Measurements from ENCODE around the gene PTPRJ. TPM values are rescaled to one million over a fixed set of nuclear protein-coding genes. Genes with fewer than 3 reads are reported as not detected.

Gene PTPRJ
- total and polyA plus RNA-seq, 9 of the 15 experiments (the other 6 are each of a cell fraction or from before 2014, with no cell fraction given), result 0.56 to 10.7 (median 4.8) TPM

DNA sequence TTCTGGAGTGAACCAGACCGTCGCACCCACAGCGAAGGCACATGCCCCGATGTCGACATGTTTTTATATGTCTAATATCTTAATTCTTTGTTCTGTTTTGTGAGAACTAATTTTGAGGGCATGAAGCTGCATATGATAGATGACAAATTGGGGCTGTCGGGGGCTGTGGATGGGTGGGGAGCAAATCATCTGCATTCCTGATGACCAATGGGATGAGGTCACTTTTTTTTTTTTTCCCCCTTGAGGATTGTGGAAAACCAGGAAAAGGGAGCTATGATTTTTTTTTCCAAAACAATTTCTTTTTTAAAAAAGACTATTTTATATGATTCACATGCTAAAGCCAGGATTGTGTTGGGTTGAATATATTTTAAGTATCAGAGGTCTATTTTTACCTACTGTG lies 187.0 kb downstream of the PTPRJ start:
- Histone ChIP-seq H2AFZ (ENCODE audit: low read depth, low read length) (no peak overlapping the region), H3K9ac (ENCODE audit: insufficient read depth in 1 of 2, low read depth in 2 of 2, low read length in 2 of 2) (no peak overlapping the region), H3K36me3 (ENCODE audit: control insufficient read depth, insufficient read depth, low read length) (peaks cover 3% of the 10 kb centered on the region; the same call in 1 of the 3 replicates), H3K4me3 (no peak overlapping the region), H3K79me2 (ENCODE audit: control insufficient read depth, insufficient read depth, low read length) (no peaks in the 10 kb centered on the region), H3K4me2 (ENCODE audit: insufficient read depth, low read length) (no peak overlapping the region), H3K9me1 (ENCODE audit: control insufficient read depth, insufficient read depth, low read length) (no peaks in the 10 kb centered on the region), H3K9me3 (replicated peaks; ENCODE audit: control insufficient read depth, insufficient read depth, low read depth, low read length) (no peaks in the 10 kb centered on the region), H3K27ac (ENCODE audit: extremely low read depth, low read depth, low read length) (no peak overlapping the region), H4K20me1 (replicated peaks; ENCODE audit: control insufficient read depth, insufficient read depth, low read length) (no peaks in the 10 kb centered on the region), H3K4me1 (replicated peaks in 1 of 2; ENCODE audit: control insufficient read depth in 2 of 2, insufficient read depth in 2 of 2, low read length in 2 of 2) (no peaks in the 10 kb centered on the region; a peak in 2 of 5 replicates), H3K27me3 (ENCODE audit: control insufficient read depth in 2 of 2, insufficient read depth in 2 of 2, low read length in 2 of 2) (no peaks in the 10 kb centered on the region)
- FAIRE-seq (no peak), DNase-seq (ENCODE audit: extremely low read depth in 1 of 4, low spot score in 3 of 4) (no peak), ATAC-seq (no peak)
- ChIA-PET CTCF (ENCODE audit: low intra/inter-chr PET ratio) (no interaction called here), POLR2A (no interaction called here)
- TF ChIP-seq SMAD3 (CRISPR knock-in tag; conservative IDR thresholded peaks at IDR 0.05) (no peak), ZNF263 (CRISPR knock-in tag; IDR thresholded peaks at IDR 0.05; ENCODE audit: borderline replicate concordance) (no peak), ARID2 (IDR thresholded peaks at IDR 0.05) (no peak), HSF4 (CRISPR knock-in tag; IDR thresholded peaks at IDR 0.05; ENCODE audit: borderline replicate concordance) (no peak), ZBTB7A (IDR thresholded peaks at IDR 0.05; ENCODE audit: borderline replicate concordance, control insufficient read depth, low read depth, low read length) (no peak), TCFL5 (CRISPR knock-in tag; conservative IDR thresholded peaks at IDR 0.05) (no peak), ZNF408 (CRISPR knock-in tag; IDR thresholded peaks at IDR 0.05; ENCODE audit: low read depth) (no peak), ZNF644 (tag; IDR thresholded peaks at IDR 0.05; ENCODE audit: low read depth) (no peak), ZBTB8A (IDR thresholded peaks at IDR 0.05; ENCODE audit: partially characterized antibody) (no peak), RBM15 (IDR thresholded peaks at IDR 0.05; ENCODE audit: insufficient read depth, low read length) (no peak), CBFA2T2 (conservative IDR thresholded peaks at IDR 0.05) (no peak), ZNF282 (CRISPR knock-in tag; IDR thresholded peaks at IDR 0.05) (no peak), MCM2 (IDR thresholded peaks at IDR 0.05; ENCODE audit: low read depth) (no peak), DPF2 (IDR thresholded peaks at IDR 0.05) (no peak)
- TF ChIP-seq, protein P1, sequence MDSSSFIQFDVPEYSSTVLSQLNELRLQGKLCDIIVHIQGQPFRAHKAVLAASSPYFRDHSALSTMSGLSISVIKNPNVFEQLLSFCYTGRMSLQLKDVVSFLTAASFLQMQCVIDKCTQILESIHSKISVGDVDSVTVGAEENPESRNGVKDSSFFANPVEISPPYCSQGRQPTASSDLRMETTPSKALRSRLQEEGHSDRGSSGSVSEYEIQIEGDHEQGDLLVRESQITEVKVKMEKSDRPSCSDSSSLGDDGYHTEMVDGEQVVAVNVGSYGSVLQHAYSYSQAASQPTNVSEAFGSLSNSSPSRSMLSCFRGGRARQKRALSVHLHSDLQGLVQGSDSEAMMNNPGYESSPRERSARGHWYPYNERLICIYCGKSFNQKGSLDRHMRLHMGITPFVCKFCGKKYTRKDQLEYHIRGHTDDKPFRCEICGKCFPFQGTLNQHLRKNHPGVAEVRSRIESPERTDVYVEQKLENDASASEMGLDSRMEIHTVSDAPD (CRISPR knock-in tag; IDR thresholded peaks at IDR 0.05), result no peak
- TF ChIP-seq, protein P2, sequence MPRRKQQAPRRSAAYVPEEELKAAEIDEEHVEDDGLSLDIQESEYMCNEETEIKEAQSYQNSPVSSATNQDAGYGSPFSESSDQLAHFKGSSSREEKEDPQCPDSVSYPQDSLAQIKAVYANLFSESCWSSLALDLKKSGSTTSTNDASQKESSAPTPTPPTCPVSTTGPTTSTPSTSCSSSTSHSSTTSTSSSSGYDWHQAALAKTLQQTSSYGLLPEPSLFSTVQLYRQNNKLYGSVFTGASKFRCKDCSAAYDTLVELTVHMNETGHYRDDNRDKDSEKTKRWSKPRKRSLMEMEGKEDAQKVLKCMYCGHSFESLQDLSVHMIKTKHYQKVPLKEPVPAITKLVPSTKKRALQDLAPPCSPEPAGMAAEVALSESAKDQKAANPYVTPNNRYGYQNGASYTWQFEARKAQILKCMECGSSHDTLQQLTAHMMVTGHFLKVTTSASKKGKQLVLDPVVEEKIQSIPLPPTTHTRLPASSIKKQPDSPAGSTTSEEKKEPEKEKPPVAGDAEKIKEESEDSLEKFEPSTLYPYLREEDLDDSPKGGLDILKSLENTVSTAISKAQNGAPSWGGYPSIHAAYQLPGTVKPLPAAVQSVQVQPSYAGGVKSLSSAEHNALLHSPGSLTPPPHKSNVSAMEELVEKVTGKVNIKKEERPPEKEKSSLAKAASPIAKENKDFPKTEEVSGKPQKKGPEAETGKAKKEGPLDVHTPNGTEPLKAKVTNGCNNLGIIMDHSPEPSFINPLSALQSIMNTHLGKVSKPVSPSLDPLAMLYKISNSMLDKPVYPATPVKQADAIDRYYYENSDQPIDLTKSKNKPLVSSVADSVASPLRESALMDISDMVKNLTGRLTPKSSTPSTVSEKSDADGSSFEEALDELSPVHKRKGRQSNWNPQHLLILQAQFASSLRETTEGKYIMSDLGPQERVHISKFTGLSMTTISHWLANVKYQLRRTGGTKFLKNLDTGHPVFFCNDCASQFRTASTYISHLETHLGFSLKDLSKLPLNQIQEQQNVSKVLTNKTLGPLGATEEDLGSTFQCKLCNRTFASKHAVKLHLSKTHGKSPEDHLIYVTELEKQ (CRISPR knock-in tag; IDR thresholded peaks at IDR 0.05), result no peak
- no TSS peak for BruUV-seq (replicated peaks)
- intact Hi-C loops (cut with micrococcal nuclease), result no loop called here
- in situ Hi-C loops (cut with MboI), result no loop called here
- WGBS (ENCODE audit: insufficient coverage, low coverage, missing lambda C conversion rate), result 43% methylated on average over 6 of the region's 6 CpGs

Measured in K562 (cell line).